ENCODE data around the gene RHOBTB1. TPM values are rescaled to one million over a fixed set of nuclear protein-coding genes. Genes with fewer than 3 reads are reported as not detected.

RHOBTB1 gene
- polyA plus RNA-seq, 3 donors from 2014 or later: 0.04 to 0.64 TPM; not detected in 1

DNA sequence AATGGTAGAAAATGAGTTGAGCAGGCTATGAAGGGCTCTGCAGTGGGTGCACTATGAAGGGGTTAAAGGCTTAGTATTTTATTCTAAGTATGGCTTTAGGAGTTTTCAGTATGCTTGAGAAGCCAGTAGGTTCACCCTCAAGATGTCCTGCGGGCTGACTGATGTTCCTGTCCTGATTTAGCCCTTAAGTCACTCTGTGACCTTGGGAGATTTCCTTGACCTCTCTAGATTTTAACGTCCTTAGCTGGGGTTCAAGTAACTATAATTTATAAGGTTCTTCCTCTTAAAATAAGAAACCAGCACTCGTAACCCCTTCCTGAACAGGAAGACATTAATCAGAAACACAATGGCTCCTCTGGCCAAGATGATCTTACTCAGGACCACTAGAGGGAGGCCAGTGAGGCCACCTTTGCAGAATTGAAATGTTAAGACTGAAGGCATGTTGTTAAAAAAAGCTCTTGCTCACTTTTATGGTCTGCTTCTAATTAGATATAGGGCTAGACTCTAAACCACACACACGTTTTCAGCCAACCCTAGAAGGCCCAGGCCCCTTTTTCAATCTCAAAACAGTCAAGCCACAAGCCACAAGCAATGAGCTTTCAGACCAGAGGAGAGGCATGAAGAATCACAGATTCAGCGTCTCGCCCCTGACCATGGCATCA lies 123.8 kb downstream of the RHOBTB1 start:
- Mint-ChIP-seq H3K4me3 (peak overlapping the region in 1 of 5 donors; percentile 56), H3K27ac (peak overlapping the region in 2 of 6 donors; percentile 39 to 47), H3K9me3 (no peaks in the 10 kb centered on the region), H3K27me3 (ENCODE audit: low read depth in 3 of 3) (peaks cover 0 to 8% (median 0%) of the 10 kb centered on the region in 3 donors), H3K4me1 (peaks cover 14 to 24% of the 10 kb centered on the region in 2 donors), H3K36me3 (no peaks in the 10 kb centered on the region)
- DNase-seq: peak; percentile 14 to 22 (median 20)

Other genes starting within 250 kb of the RHOBTB1 start
- gene CDK1, start 165.7 kb downstream of the RHOBTB1 start, polyA plus RNA-seq: 1 to 10 TPM; 1.1 to 8.3 (median 2.9) TPM